HepG2 (cell line): ENCODE results near the gene PHKG2. TPM values are rescaled to one million over a fixed set of nuclear protein-coding genes. Genes with fewer than 3 reads are reported as not detected.

Experiments used
- ESRRA ChIP-seq: sonication (generic); formaldehyde crosslinking; IDR thresholded peaks from 2 replicates; pipeline ENCODE4 v1.5.1; 2020; ENCODE audit warnings: mild to moderate bottlenecking, low read depth, missing genetic modification reagents
- KLF15 ChIP-seq: sonication (generic); formaldehyde crosslinking; IDR thresholded peaks from 2 replicates; pipeline ENCODE4 v1.8.1; 2023; ENCODE audit warnings: borderline replicate concordance, mild to moderate bottlenecking, inconsistent platforms, missing genetic modification reagents, mixed read lengths
- THAP11 ChIP-seq: IDR thresholded peaks from 2 replicates; pipeline ENCODE4 v1.6.1; 2016; ENCODE audit warnings: missing biosample characterization, missing genetic modification reagents
- TRIM22 ChIP-seq: fragments of 450-650 bp; IDR thresholded peaks from 2 replicates; pipeline ENCODE4 v1.6.1; 2017
- ZNF646 ChIP-seq: sonication (generic); formaldehyde crosslinking; IDR thresholded peaks from 2 replicates; pipeline ENCODE4 v1.9.0; 2021; ENCODE audit warnings: mild to moderate bottlenecking, missing genetic modification reagents
- polyA plus RNA-seq, 8 experiments: library from polyadenylated mRNA; depleted of rRNA in 3 of 8; stranded (reverse) in 7 of 8; unstranded in 1 of 8; fragments of >200 nt; fragmentation: Illumina TruSeq in 4 of 8; extraction: Trizol in 4 of 8; gene quantifications; 2 replicates each; pipeline versions ENCODE4 v1.2.1 to v1.2.3, GENCODE V29; 2011 to 2016; ENCODE audit warnings: low read depth in 4 of 8, missing spikeins in 1 of 8, mixed read lengths in 1 of 8; ENCODE audit not compliant: insufficient read depth in 1 of 8
- total RNA-seq, 5 experiments: library from RNA; depleted of rRNA; stranded (reverse); fragments of >200 nt; fragmentation: Illumina TruSeq; extraction: Trizol; gene quantifications; 2 replicates each; pipeline ENCODE4 v1.2.3, GENCODE V29; 2016; ENCODE audit warnings: low read depth in 1 of 5
- TF ChIP-seq, protein P1 (sequence below): sonication (generic); formaldehyde crosslinking; IDR thresholded peaks from 2 replicates; pipeline ENCODE4 v1.5.0; 2020; ENCODE audit warnings: missing genetic modification reagents

PHKG2 gene
- total and polyA plus RNA-seq, 2 of the 13 experiments (the other 11 are each of a cell fraction or from before 2014, with no cell fraction given) = 37.4 to 42.1 TPM

- no peak for TF ChIP-seq ZNF646 (CRISPR knock-in tag)
- TF ChIP-seq, protein P1, sequence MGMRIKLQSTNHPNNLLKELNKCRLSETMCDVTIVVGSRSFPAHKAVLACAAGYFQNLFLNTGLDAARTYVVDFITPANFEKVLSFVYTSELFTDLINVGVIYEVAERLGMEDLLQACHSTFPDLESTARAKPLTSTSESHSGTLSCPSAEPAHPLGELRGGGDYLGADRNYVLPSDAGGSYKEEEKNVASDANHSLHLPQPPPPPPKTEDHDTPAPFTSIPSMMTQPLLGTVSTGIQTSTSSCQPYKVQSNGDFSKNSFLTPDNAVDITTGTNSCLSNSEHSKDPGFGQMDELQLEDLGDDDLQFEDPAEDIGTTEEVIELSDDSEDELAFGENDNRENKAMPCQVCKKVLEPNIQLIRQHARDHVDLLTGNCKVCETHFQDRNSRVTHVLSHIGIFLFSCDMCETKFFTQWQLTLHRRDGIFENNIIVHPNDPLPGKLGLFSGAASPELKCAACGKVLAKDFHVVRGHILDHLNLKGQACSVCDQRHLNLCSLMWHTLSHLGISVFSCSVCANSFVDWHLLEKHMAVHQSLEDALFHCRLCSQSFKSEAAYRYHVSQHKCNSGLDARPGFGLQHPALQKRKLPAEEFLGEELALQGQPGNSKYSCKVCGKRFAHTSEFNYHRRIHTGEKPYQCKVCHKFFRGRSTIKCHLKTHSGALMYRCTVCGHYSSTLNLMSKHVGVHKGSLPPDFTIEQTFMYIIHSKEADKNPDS (CRISPR knock-in tag) = no peak
- no peak for TF ChIP-seq ESRRA
- TF ChIP-seq TRIM22 = no peak
- no peak for TF ChIP-seq THAP11
- TF ChIP-seq KLF15 (CRISPR knock-in tag) = no peak
- TF ChIP-seq, all 625 proteins: peak for 3
Observed at GRCh38 chr16:30731411-30731810, 16.8 kb upstream of the PHKG2 start (continued).
